SK-N-MC (cell line): ENCODE measurements around the gene HBM.

Source experiments
- EZH2 ChIP-seq: fragments of 200-600 bp; sonication (generic); IDR thresholded peaks from one replicate; pipeline ENCODE4 v1.6.1; 2017; ENCODE audit warnings: antibody characterized with exemption
- POLR2AphosphoS5 ChIP-seq: IDR thresholded peaks from 2 replicates; pipeline ENCODE4 v1.6.1; 2012; ENCODE audit warnings: mild to moderate bottlenecking, low read depth, low read length, borderline replicate concordance

DNA sequence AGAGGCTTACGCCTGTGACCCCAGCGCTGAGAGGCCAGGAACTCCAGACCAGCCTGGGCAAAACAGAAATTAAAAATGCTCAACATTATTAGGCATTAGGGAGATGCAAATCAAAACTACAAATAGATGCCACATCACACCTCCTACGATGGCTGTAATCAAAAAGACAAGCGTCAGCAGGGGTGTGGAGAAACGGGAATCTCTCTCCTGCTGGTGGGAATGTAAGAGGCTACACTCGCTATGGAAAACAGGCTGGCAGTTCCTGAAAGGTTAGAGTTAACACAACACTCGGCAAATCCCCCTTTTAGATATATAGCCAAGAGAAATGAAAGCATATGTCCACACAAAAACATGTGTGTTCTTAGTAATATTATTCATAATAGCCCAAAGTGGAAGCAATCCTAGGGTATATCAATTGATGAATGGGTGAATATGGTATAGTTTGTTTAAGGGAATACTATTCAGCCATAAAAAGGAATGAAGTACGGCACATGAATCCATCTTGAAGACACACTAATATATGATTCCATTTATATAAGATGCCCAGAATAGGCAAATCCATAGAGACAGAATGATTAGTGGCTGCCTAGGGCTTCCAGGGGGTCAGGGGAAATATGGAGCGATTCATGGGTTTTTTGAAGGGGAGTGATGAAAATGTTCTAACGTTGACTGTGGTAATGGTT is 25.5 kb upstream of the HBM start:
- TF ChIP-seq POLR2AphosphoS5 (no peak), EZH2 (no peak)
